GM12878 (cell line): ENCODE data around the gene EML1.

ENCODE experiments used
- ATF2 ChIP-seq: IDR thresholded peaks from 2 replicates; pipeline ENCODE4 v1.6.1; 2012; ENCODE audit warnings: low read length, inconsistent platforms
- GATAD2B ChIP-seq: fragments of 450-650 bp; conservative IDR thresholded peaks from 2 replicates; pipeline ENCODE4 v1.6.1; 2017; ENCODE audit warnings: low read depth, mild to moderate bottlenecking, moderate library complexity
- HDGF ChIP-seq: fragments of 450-650 bp; IDR thresholded peaks from 2 replicates; pipeline ENCODE4 v1.6.1; 2016; ENCODE audit warnings: antibody characterized with exemption
- POLR2AphosphoS5 ChIP-seq: IDR thresholded peaks from 2 replicates; pipeline ENCODE4 v1.6.1; 2011; ENCODE audit warnings: mild to moderate bottlenecking, low read length, inconsistent platforms
- RELA ChIP-seq: fragments of 450-650 bp; IDR thresholded peaks from 2 replicates; pipeline ENCODE4 v1.8.0; 2014; ENCODE audit warnings: borderline replicate concordance; ENCODE audit not compliant: partially characterized antibody
- SP1 ChIP-seq: IDR thresholded peaks from one replicate; pipeline ENCODE4 v1.6.1; 2011; ENCODE audit warnings: low read depth, low read length
- TCF12 ChIP-seq: IDR thresholded peaks from 2 replicates; pipeline ENCODE4 v1.6.1; 2011; ENCODE audit warnings: low read depth, mild to moderate bottlenecking, low read length

DNA sequence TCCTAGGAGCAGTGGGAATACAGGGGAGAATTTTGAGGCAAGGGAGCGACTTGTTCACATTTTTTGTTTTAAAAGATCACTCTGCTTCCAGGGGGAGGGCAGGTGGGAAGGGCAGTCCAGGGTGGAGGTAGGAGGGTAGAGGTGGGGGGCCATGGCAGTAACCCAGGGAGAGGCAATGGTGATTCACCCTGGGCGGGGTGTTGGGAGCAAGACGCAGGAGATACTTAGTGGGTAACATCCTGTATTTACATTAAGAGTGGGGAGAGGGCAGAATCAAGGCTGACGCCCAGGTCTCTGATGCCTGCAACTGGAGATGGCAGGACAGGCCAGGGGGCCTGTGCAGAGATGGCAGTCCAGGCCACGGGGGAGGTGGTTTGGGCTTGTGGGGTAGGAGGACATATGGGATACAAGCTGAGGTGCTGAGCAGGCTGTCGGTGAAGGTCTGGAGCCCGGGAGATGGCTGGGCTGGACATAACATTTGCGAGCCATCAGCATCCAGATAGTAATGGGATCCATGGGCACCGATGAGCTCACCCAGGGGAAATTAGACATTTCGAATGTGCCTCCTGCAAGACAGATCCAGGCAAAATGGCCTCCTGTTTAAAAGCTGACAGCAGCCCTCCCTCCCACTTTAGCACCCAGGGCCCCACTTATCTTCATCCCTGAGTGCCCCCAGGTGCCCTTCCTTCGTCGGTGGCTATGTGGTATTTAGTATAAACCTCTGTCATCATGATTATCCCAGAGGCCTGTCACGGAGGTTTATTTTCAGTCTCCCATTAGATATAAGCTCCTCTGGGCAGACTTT is 9.3 kb downstream of the EML1 start:
- TF ChIP-seq RELA (no peak), SP1 (no peak), POLR2AphosphoS5 (no peak), ATF2 (no peak), TCF12 (no peak), GATAD2B (no peak), HDGF (no peak)
